Stimulated activated naive CD4-positive, alpha-beta T cell treated with Interleukin-2 at 50 U/mL for 16 hours (primary cell): Measurements from ENCODE around the gene OBSCN.

Experiments used
- DNase-seq: peaks from one replicate; lab custom pipeline; 2025; lab: John Stamatoyannopoulos, UW

The OBSCN gene

GRCh38 chr1:228323401-228323800 lies 115.6 kb downstream of the OBSCN start:
- DNase-seq, result no peak

DNA sequence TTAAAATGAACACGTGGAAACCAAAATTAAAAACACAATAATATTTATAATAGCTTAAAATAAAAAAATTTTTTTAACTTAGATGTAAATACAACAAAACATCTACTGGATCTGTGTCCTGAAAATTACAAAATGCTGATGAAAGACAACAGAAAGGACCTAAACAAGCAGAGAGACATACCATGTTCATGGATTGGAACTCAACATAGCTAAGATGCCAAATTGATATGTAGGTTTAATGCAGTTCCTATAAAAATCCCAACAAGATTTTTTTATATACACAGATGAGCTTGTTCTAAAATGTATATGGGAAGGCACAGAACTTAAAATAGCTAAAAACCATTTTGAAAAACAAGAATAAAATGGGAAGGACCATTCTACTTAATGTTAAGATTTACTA lies 117.4 kb downstream of the OBSCN start:
- no peak for DNase-seq

DNA sequence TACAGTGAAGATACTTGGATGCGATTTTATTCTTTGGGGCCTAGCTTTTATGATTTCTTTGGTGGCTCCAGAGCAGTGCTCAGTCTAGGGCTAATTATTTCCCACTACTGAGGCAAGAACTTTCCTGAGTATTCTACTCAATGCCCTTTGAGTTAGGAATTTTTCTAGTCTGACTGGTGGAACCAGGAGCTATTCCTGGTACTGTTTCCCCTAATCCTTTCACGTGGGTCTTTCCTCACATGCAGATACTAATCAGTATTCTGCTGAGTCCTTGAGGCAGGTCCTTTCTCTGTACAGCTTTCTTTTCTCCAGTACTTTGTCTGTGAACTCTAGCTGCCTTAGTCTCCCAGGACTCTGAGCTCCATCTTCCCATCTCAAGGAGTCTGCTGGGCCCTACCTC lies 122.0 kb downstream of the OBSCN start:
- DNase-seq, result no peak

GRCh38 chr1:228332797-228333738 lies 125.2 kb downstream of the OBSCN start:
- no peak for DNase-seq

DNA sequence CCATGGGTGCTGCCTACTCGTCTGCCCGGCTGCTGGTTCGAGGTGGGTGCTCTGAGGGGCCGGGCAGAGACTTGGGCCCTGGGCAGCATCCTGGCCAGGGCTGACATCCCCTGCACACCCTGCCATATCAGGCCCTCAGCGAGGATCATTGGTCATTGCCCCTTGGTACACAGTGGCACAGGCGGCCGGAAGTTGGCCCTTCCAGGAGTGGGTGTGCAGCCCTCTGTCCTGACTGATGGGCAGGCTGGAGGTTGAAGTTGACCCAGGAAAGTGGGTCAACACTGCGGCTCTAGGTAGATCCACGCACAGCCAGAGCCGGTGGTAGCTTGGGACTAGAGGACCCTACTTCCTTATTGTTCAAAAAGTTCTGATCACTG lies 125.9 kb downstream of the OBSCN start:
- no peak for DNase-seq

GRCh38 chr1:228334226-228334935 lies 126.5 kb downstream of the OBSCN start:
- no peak for DNase-seq

GRCh38 chr1:228334954-228335353 lies 127.1 kb downstream of the OBSCN start:
- no peak for DNase-seq

DNA sequence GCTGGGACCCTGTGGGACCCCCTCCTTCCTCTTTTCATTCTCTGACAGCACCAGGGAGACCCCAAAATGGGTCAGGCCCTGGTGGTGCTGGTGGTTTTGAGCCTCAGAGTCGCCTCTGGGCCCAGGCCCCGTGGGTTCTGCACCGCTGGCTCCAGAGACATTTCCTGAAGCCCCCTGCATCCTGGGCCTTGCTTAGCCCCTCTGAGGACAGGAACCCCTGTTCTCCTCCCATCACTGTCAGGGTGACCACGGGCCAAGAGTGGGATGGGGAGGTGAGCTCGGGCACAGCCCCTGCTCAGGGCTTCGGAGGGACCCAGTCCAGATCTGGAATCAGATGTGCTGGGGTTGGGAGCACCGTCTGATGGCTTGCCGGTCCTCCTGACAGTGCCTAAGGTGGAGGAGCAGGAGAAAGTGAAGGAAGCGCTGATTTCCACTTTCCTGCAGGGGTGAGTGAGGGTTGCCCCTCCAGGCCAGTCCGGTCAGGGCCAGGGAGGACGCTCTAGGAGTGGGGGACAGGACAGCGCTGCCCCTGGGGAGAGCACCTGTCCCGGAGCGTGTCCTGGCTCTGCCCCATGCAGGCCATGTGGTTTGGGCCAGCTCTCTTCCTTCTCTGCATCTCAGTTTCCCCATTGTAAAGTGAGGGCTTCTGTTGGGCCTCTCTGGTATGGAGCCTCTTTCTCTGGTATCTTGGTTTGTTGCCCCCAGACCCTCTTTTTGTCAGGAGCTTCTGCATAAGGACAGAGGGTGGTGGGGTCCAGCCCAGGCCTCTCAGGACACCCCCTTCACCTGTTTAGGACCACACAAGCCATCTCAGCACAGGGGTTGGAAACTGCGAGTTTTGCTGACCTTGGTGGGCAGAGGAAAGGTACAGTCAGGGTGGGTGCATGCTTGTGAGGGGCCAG lies 127.8 kb downstream of the OBSCN start:
- DNase-seq, result no peak

DNA sequence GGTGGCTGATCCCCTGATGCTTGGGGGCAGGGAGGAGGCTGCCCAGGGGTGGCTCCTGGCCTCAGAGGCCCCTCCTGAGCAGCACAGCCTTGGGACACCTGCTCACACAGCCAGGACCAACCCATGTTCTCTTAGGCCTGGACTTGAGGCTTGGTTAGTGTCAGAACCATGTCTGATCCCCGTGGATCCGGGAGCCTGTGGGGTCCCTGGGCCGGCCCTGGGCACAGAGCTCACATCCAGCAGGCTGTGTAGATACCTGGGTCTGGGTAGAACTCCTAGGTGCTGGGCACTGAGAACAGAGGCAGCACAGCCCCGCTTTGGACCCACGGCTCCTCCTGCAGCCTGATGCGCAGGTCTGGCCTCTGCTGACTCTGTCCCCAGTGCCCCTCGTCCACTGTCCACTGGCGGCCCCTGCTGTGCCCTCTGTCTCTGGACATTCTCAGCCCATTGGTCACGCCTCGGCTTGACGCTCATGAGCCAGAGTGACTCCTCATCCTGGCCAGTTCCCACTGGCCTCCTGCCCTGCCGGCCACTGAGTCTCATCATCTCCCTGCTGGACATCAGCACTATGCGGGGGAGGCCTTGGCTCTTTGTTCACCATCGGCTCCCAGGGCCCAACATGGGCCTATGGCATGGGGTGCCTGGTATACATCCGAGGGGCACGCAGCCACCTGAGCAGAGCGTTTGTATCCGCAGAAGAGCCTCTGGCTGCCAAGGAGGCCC lies 128.6 kb downstream of the OBSCN start:
- DNase-seq, result no peak

- DNase-seq, result no peak
Measured at GRCh38 chr1:228337031-228337564, 129.3 kb downstream of the OBSCN start.

GRCh38 chr1:228337711-228338520 lies 130.1 kb downstream of the OBSCN start:
- DNase-seq, result no peak

DNA sequence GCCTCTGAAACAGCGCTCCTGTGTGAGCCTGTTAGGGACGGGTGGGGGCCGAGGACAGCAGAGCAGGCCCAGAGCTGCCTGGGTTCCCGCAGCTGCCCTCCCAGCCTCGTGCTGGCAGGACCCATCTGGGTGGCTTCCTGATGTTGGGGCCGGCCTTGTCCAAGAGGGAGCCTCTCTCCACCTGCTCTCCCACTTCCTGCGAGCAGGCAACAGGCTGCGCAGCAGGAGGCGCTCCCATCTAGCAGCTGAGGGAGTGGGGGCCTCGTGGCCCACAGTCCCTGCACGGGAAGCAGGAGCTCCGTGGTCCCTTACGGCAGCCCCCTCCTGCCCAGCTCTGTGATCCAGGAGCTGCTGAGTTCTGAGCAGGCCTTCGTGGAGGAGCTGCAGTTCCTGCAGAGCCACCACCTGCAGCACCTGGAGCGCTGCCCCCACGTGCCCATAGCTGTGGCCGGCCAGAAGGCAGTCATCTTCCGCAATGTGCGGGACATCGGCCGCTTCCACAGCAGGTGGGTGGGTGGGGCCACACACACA lies 130.7 kb downstream of the OBSCN start:
- no peak for DNase-seq

DNA sequence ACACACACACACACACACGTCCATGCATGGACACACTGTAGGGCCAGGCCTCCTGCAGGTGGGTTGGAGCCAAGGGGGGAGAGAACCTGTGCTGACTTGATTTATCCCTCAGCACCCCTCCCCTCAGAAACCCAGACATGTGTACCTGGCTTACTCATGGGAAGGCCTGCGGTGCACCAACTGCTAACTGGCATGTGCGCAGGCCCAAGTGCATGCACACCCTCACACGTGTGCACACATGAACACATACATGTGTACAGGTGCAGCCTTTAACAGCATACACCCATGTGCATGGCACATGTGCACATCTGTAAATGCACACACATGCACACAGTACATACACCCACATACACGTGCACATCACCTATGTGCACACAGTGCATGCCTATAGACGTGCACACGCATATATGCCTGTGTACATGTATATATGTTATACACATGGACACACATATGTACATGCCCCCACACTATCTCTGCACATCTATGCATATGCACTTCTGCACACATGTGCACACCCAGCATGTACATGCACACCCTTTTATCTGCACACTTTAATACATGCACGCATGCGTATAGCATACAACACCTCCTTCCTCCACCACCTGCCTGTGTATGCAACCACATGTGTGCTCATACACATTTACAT lies 131.3 kb downstream of the OBSCN start:
- DNase-seq, result no peak

DNA sequence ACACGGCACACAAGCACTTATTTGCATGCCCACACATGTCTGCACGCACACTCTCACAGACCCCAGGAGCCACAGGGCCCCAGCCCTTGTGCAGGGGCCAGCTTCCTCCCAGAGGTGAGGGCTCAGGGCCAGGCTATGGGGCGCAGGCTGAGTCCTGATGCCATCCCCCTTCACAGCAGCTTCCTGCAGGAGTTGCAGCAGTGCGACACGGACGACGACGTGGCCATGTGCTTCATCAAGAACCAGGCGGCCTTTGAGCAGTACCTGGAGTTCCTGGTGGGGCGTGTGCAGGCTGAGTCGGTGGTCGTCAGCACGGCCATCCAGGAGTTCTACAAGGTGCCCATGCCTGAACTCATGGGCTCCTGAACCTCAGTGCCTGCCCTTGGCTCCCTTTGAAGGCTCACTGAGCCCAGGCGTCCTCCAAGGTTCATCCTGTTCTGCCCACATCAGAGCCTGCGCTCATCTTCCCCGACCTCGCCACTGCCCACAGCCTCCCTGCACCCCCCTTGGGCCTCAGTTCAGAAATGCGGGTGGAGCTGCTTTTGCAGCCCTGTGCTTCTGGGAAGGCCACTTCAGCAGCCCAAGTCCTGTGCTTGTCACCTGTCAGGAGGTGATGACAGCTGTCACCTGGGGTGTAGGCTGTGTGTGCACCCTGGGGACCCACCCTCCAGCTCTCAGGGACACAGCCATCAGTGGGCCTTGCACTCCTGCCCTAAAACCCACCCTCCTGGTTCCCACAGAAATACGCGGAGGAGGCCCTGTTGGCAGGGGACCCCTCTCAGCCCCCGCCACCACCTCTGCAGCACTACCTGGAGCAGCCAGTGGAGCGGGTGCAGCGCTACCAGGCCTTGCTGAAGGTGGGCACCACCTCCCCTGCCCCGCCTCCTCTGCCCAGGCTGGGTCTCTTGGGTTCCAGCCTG lies 132.2 kb downstream of the OBSCN start:
- no peak for DNase-seq

- DNase-seq, result no peak
Measured at GRCh38 chr1:228340686-228341449, 133.0 kb downstream of the OBSCN start.

GRCh38 chr1:228341450-228341813 lies 133.6 kb downstream of the OBSCN start:
- DNase-seq, result no peak

DNA sequence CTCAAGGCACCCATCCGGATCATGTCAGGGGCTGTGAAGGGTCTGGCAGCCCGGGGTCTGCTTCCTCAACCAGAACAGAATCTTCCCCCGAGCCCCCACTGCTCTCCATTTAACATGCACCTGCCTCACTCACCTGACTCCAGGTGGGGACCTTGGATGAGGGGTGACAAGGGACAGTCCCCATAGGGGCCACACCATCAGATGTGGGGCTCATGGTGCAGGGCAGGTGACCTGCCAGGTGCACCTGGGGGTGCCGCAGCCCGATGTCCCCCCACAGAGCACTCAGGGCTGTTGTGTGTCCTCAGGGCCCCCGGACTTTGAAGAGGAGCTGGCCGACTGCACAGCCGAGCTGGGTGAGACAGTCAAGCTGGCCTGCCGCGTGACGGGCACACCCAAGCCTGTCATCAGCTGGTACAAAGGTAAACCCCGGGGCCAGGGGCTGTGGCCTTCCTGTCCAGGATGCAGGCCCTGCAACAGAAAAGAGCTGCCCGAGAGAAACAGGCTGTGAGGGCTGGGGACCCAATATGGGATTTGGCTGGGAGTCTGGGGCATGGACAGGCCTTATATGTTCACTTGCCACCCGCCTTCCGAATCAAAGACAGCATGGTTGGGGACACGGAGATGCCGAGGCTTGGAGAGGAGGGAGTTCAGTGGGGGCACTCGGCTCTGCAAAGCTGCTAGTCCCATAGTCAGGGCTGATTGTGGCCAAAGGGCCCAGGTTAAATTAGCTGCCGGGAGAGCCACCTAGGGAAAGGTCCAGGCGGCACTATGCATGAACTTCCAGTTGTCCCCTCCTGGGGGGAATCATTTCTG lies 134.2 kb downstream of the OBSCN start:
- no peak for DNase-seq
